ENCODE results near the gene PTPN11.
"Not testable (repeated sequence)": the region's sequence is repeated elsewhere in the genome, so short reads cannot be mapped to it uniquely, and the experiment has no call there.

The PTPN11 gene

GRCh38 chr12:112386726-112387125, 32.0 kb upstream of the PTPN11 start:
- no peak overlapping the region for H3K4me3 ChIP-seq (ENCODE audit: insufficient read depth, low read depth, low read length, poor library complexity, severe bottlenecking)
- DNase-seq: no peak
- no peak overlapping the region for H3K27ac ChIP-seq (ENCODE audit: insufficient read depth, low read length, poor library complexity, severe bottlenecking)

GRCh38 chr12:112389228-112389627, 29.5 kb upstream of the PTPN11 start:
- H3K4me3 ChIP-seq (ENCODE audit: insufficient read depth, low read depth, low read length, poor library complexity, severe bottlenecking): no peak overlapping the region
- H3K27me3 ChIP-seq (replicated peaks; ENCODE audit: control insufficient read depth, insufficient read depth, low read length, poor library complexity, severe bottlenecking): no peaks in the 10 kb centered on the region
- DNase-seq: no peak
- no peaks in the 10 kb centered on the region for H3K9me3 ChIP-seq (ENCODE audit: control insufficient read depth, low read length)
- no peaks in the 10 kb centered on the region for H3K36me3 ChIP-seq (ENCODE audit: control insufficient read depth, insufficient read depth, low read length)
- no peak overlapping the region for H3K27ac ChIP-seq (ENCODE audit: insufficient read depth, low read length, poor library complexity, severe bottlenecking)
- H3K4me1 ChIP-seq (ENCODE audit: control insufficient read depth, insufficient read depth, low read length, poor library complexity, severe bottlenecking): no peaks in the 10 kb centered on the region

More at GRCh38 chr12:112386726-112387125, 32.0 kb upstream of the PTPN11 start:
- Histone ChIP-seq H3K9me3 (ENCODE audit: control insufficient read depth, low read length) (no peaks in the 10 kb centered on the region), H3K27me3 (replicated peaks; ENCODE audit: control insufficient read depth, insufficient read depth, low read length, poor library complexity, severe bottlenecking) (no peaks in the 10 kb centered on the region), H3K4me1 (ENCODE audit: control insufficient read depth, insufficient read depth, low read length, poor library complexity, severe bottlenecking) (no peaks in the 10 kb centered on the region), H3K36me3 (ENCODE audit: control insufficient read depth, insufficient read depth, low read length) (no peaks in the 10 kb centered on the region)

DNA sequence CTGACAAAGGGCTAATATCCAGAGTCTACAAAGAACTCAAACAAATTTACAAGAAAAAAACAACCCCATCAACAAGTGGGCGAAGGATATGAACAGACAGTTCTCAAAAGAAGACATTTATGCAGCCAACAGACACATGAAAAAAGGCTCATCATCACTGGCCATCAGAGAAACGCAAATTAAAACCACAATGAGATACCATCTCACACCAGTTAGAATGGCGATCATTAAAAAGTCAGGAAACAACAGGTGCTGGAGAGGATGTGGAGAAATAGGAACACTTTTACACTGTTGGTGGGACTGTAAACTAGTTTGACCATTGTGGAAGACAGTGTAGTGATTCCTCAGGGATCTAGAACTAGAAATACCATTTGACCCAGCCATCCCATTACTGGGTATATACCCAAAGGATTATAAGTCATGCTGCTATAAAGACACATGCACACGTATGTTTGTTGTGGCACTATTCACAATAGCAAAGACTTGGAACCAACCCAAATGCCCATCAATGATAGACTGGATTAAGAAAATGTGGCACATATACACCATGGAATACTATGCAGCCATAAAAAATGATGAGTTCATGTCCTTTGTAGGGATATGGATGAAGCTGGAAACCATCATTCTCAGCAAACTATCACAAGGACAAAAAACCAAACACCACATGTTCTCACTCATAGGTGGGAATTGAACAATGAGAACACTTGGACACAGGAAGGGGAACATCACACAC, 28.7 kb upstream of the PTPN11 start:
- not testable (repeated sequence) for H3K27ac ChIP-seq (ENCODE audit: insufficient read depth, low read length, poor library complexity, severe bottlenecking); H3K4me3 ChIP-seq (ENCODE audit: insufficient read depth, low read depth, low read length, poor library complexity, severe bottlenecking); H3K4me1 ChIP-seq (ENCODE audit: control insufficient read depth, insufficient read depth, low read length, poor library complexity, severe bottlenecking); DNase-seq; H3K27me3 ChIP-seq (replicated peaks; ENCODE audit: control insufficient read depth, insufficient read depth, low read length, poor library complexity, severe bottlenecking); H3K9me3 ChIP-seq (ENCODE audit: control insufficient read depth, low read length); H3K36me3 ChIP-seq (ENCODE audit: control insufficient read depth, insufficient read depth, low read length)

DNA sequence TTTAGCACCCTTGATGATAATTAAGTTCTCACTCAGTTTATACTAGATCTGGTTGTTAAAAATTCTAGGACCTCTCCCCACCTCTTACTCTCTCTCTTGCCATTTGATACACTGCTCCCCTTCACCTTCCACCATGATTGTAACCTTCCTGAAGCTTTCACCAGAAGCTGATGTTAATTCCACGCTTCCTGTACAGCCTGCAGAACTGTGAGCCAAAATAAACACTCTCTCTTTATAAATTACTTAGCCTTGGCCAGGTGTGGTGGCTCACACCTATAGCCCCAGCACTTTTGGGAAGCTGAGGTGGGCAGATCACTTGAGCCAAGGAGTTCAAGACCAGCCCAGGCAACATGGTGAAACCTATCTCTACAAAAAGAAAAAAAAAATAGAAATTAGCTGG, 25.4 kb upstream of the PTPN11 start:
- H3K9me3 ChIP-seq (ENCODE audit: control insufficient read depth, low read length): no peaks in the 10 kb centered on the region
- H3K4me3 ChIP-seq (ENCODE audit: insufficient read depth, low read depth, low read length, poor library complexity, severe bottlenecking): no peak overlapping the region
- no peaks in the 10 kb centered on the region for H3K4me1 ChIP-seq (ENCODE audit: control insufficient read depth, insufficient read depth, low read length, poor library complexity, severe bottlenecking)
- no peak for DNase-seq
- H3K27me3 ChIP-seq (replicated peaks; ENCODE audit: control insufficient read depth, insufficient read depth, low read length, poor library complexity, severe bottlenecking): no peaks in the 10 kb centered on the region
- H3K36me3 ChIP-seq (ENCODE audit: control insufficient read depth, insufficient read depth, low read length): no peaks in the 10 kb centered on the region
- no peak overlapping the region for H3K27ac ChIP-seq (ENCODE audit: insufficient read depth, low read length, poor library complexity, severe bottlenecking)

DNA sequence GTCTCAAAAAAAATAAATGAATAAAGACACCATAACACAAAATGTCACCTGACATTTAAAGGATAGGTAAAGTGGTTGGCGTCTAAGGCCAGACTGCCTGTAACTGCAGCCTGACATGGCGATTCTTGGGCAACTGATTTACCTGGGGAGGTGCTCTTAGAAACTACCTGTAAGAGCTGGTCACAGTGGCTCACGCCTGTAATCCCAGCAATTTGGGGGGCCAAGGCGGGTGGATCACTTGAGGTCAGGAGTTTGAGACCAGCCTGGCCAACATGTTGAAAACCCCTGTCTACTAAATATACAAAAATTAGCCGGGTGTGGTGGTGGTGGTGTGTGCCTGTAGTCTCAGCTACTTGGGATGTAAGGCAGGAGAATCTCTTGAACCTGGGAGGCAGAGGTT, 17.7 kb upstream of the PTPN11 start:
- Histone ChIP-seq H3K27me3 (replicated peaks; ENCODE audit: control insufficient read depth, insufficient read depth, low read length, poor library complexity, severe bottlenecking) (no peaks in the 10 kb centered on the region), H3K27ac (ENCODE audit: insufficient read depth, low read length, poor library complexity, severe bottlenecking) (no peak overlapping the region), H3K4me3 (ENCODE audit: insufficient read depth, low read depth, low read length, poor library complexity, severe bottlenecking) (no peak overlapping the region), H3K4me1 (ENCODE audit: control insufficient read depth, insufficient read depth, low read length, poor library complexity, severe bottlenecking) (no peaks in the 10 kb centered on the region), H3K36me3 (ENCODE audit: control insufficient read depth, insufficient read depth, low read length) (peaks cover 19% of the 10 kb centered on the region), H3K9me3 (ENCODE audit: control insufficient read depth, low read length) (no peaks in the 10 kb centered on the region)
- no peak for DNase-seq

- Histone ChIP-seq H3K9me3 (ENCODE audit: control insufficient read depth, low read length) (no peaks in the 10 kb centered on the region), H3K4me3 (ENCODE audit: insufficient read depth, low read depth, low read length, poor library complexity, severe bottlenecking) (no peak overlapping the region), H3K27ac (ENCODE audit: insufficient read depth, low read length, poor library complexity, severe bottlenecking) (no peak overlapping the region), H3K27me3 (replicated peaks; ENCODE audit: control insufficient read depth, insufficient read depth, low read length, poor library complexity, severe bottlenecking) (no peaks in the 10 kb centered on the region), H3K4me1 (ENCODE audit: control insufficient read depth, insufficient read depth, low read length, poor library complexity, severe bottlenecking) (no peaks in the 10 kb centered on the region), H3K36me3 (ENCODE audit: control insufficient read depth, insufficient read depth, low read length) (peaks cover 29% of the 10 kb centered on the region)
- no peak for DNase-seq
Measured at GRCh38 chr12:112401903-112402498, 16.7 kb upstream of the PTPN11 start.

- no peak overlapping the region for H3K27ac ChIP-seq (ENCODE audit: insufficient read depth, low read length, poor library complexity, severe bottlenecking)
- no peak overlapping the region for H3K4me3 ChIP-seq (ENCODE audit: insufficient read depth, low read depth, low read length, poor library complexity, severe bottlenecking)
- H3K27me3 ChIP-seq (replicated peaks; ENCODE audit: control insufficient read depth, insufficient read depth, low read length, poor library complexity, severe bottlenecking): no peaks in the 10 kb centered on the region
Measured at GRCh38 chr12:112406519-112407488, 11.9 kb upstream of the PTPN11 start.

GRCh38 chr12:112407683-112408082, 11.1 kb upstream of the PTPN11 start:
- peak overlapping the region; percentile 22 for H3K27ac ChIP-seq (ENCODE audit: insufficient read depth, low read length, poor library complexity, severe bottlenecking)
- DNase-seq: not testable (repeated sequence)

More at GRCh38 chr12:112406519-112407488, 11.9 kb upstream of the PTPN11 start:
- Histone ChIP-seq H3K36me3 (ENCODE audit: control insufficient read depth, insufficient read depth, low read length) (peaks cover 36% of the 10 kb centered on the region), H3K4me1 (ENCODE audit: control insufficient read depth, insufficient read depth, low read length, poor library complexity, severe bottlenecking) (peaks cover 8% of the 10 kb centered on the region), H3K9me3 (ENCODE audit: control insufficient read depth, low read length) (no peaks in the 10 kb centered on the region)
- no peak for DNase-seq

GRCh38 chr12:112408621-112409020, 10.1 kb upstream of the PTPN11 start:
- DNase-seq: peak in 1 of 3 donors; percentile 11
- no peaks in the 10 kb centered on the region for H3K27me3 ChIP-seq (replicated peaks; ENCODE audit: control insufficient read depth, insufficient read depth, low read length, poor library complexity, severe bottlenecking)
- peaks cover 36% of the 10 kb centered on the region for H3K36me3 ChIP-seq (ENCODE audit: control insufficient read depth, insufficient read depth, low read length)
- peak overlapping the region; percentile 90 for H3K27ac ChIP-seq (ENCODE audit: insufficient read depth, low read length, poor library complexity, severe bottlenecking)
- H3K9me3 ChIP-seq (ENCODE audit: control insufficient read depth, low read length): no peaks in the 10 kb centered on the region
- peaks cover 8% of the 10 kb centered on the region for H3K4me1 ChIP-seq (ENCODE audit: control insufficient read depth, insufficient read depth, low read length, poor library complexity, severe bottlenecking)
- peak overlapping the region; percentile 89 for H3K4me3 ChIP-seq (ENCODE audit: insufficient read depth, low read depth, low read length, poor library complexity, severe bottlenecking)

More at GRCh38 chr12:112407683-112408082, 11.1 kb upstream of the PTPN11 start:
- H3K36me3 ChIP-seq (ENCODE audit: control insufficient read depth, insufficient read depth, low read length): peaks cover 36% of the 10 kb centered on the region
- not testable (repeated sequence) for H3K4me3 ChIP-seq (ENCODE audit: insufficient read depth, low read depth, low read length, poor library complexity, severe bottlenecking); H3K4me1 ChIP-seq (ENCODE audit: control insufficient read depth, insufficient read depth, low read length, poor library complexity, severe bottlenecking); H3K9me3 ChIP-seq (ENCODE audit: control insufficient read depth, low read length); H3K27me3 ChIP-seq (replicated peaks; ENCODE audit: control insufficient read depth, insufficient read depth, low read length, poor library complexity, severe bottlenecking)

Data from effector memory CD4-positive, alpha-beta T cell (primary cell).